HEK293 (cell line): ENCODE data around the gene STK16.

Experiments used
- BCL6B ChIP-seq: fragments of 450-650 bp; formaldehyde crosslinking; IDR thresholded peaks from 2 replicates; pipeline ENCODE4 v1.5.1; 2017; ENCODE audit warnings: missing biosample characterization, missing genetic modification characterization
- HIC1 ChIP-seq: fragments of 450-650 bp; formaldehyde crosslinking; IDR thresholded peaks from 2 replicates; pipeline ENCODE4 v1.5.1; 2016; ENCODE audit warnings: missing biosample characterization, missing genetic modification characterization
- KLF10 ChIP-seq: fragments of 450-650 bp; IDR thresholded peaks from 2 replicates; pipeline ENCODE4 v1.5.1; 2018; ENCODE audit warnings: missing biosample characterization, mild to moderate bottlenecking, missing genetic modification characterization
- KLF8 ChIP-seq: fragments of 450-650 bp; formaldehyde crosslinking; IDR thresholded peaks from 2 replicates; pipeline ENCODE4 v1.5.1; 2016; ENCODE audit warnings: missing biosample characterization, missing genetic modification characterization
- REST ChIP-seq: fragments of 450-650 bp; formaldehyde crosslinking; IDR thresholded peaks from 2 replicates; pipeline ENCODE4 v1.5.1; 2016; ENCODE audit warnings: missing biosample characterization, missing genetic modification characterization
- SP2 ChIP-seq: fragments of 450-650 bp; formaldehyde crosslinking; IDR thresholded peaks from 2 replicates; pipeline ENCODE4 v1.5.1; 2016; ENCODE audit warnings: missing biosample characterization, missing genetic modification characterization
- SP3 ChIP-seq: fragments of 450-650 bp; formaldehyde crosslinking; IDR thresholded peaks from 2 replicates; pipeline ENCODE4 v1.5.1; 2016; ENCODE audit warnings: missing biosample characterization, missing genetic modification characterization
- ZBTB10 ChIP-seq: fragments of 450-650 bp; formaldehyde crosslinking; IDR thresholded peaks from 2 replicates; pipeline ENCODE4 v1.5.1; 2016; ENCODE audit warnings: missing biosample characterization, missing genetic modification characterization
- ZBTB20 ChIP-seq: fragments of 450-650 bp; formaldehyde crosslinking; IDR thresholded peaks from 2 replicates; pipeline ENCODE4 v1.5.1; 2016; ENCODE audit warnings: missing biosample characterization, missing genetic modification characterization
- ZBTB48 ChIP-seq: fragments of 450-650 bp; formaldehyde crosslinking; IDR thresholded peaks from 2 replicates; pipeline ENCODE4 v1.5.1; 2016; ENCODE audit warnings: missing biosample characterization, missing genetic modification characterization
- ZBTB49 ChIP-seq: fragments of 450-650 bp; formaldehyde crosslinking; IDR thresholded peaks from 2 replicates; pipeline ENCODE4 v1.5.1; 2016; ENCODE audit warnings: missing biosample characterization, missing genetic modification characterization, low read depth
- ZBTB8A ChIP-seq: fragments of 450-650 bp; formaldehyde crosslinking; IDR thresholded peaks from 2 replicates; pipeline ENCODE4 v1.5.1; 2016; ENCODE audit warnings: missing biosample characterization, missing genetic modification characterization
- ZNF223 ChIP-seq: fragments of 450-650 bp; formaldehyde crosslinking; IDR thresholded peaks from 2 replicates; pipeline ENCODE4 v1.5.1; 2016; ENCODE audit warnings: missing biosample characterization, missing genetic modification characterization
- ZNF248 ChIP-seq: fragments of 450-650 bp; formaldehyde crosslinking; IDR thresholded peaks from 2 replicates; pipeline ENCODE4 v1.5.1; 2017; ENCODE audit warnings: missing biosample characterization, missing genetic modification characterization
- ZNF292 ChIP-seq: fragments of 450-650 bp; formaldehyde crosslinking; IDR thresholded peaks from 2 replicates; pipeline ENCODE4 v1.5.1; 2016; ENCODE audit warnings: low read depth, missing biosample characterization, missing genetic modification characterization, borderline replicate concordance
- ZNF366 ChIP-seq: fragments of 450-650 bp; formaldehyde crosslinking; conservative IDR thresholded peaks from 2 replicates; pipeline ENCODE4 v1.5.1; 2016; ENCODE audit warnings: missing biosample characterization, missing genetic modification characterization
- ZNF488 ChIP-seq: fragments of 450-650 bp; formaldehyde crosslinking; IDR thresholded peaks from 2 replicates; pipeline ENCODE4 v1.5.1; 2016; ENCODE audit warnings: missing biosample characterization, missing genetic modification characterization
- ZNF501 ChIP-seq: fragments of 450-650 bp; formaldehyde crosslinking; IDR thresholded peaks from 2 replicates; pipeline ENCODE4 v1.5.1; 2016; ENCODE audit warnings: missing biosample characterization, missing genetic modification characterization
- ZNF549 ChIP-seq: fragments of 450-650 bp; IDR thresholded peaks from 2 replicates; pipeline ENCODE4 v1.5.1; 2018; ENCODE audit warnings: missing biosample characterization, missing genetic modification characterization, mild to moderate bottlenecking, inconsistent platforms, moderate library complexity
- ZNF555 ChIP-seq: fragments of 450-650 bp; formaldehyde crosslinking; conservative IDR thresholded peaks from 2 replicates; pipeline ENCODE4 v1.5.1; 2017; ENCODE audit warnings: missing biosample characterization, mild to moderate bottlenecking, missing genetic modification characterization, inconsistent platforms
- ZNF561 ChIP-seq: fragments of 450-650 bp; IDR thresholded peaks from 2 replicates; pipeline ENCODE4 v1.5.1; 2018; ENCODE audit warnings: missing biosample characterization, missing genetic modification characterization, borderline replicate concordance
- ZNF843 ChIP-seq: fragments of 450-650 bp; formaldehyde crosslinking; IDR thresholded peaks from 2 replicates; pipeline ENCODE4 v1.5.1; 2016; ENCODE audit warnings: missing biosample characterization, missing genetic modification characterization
- ZSCAN5A ChIP-seq: fragments of 450-650 bp; formaldehyde crosslinking; IDR thresholded peaks from 2 replicates; pipeline ENCODE4 v1.5.1; 2016; ENCODE audit warnings: missing biosample characterization, missing genetic modification characterization

Gene STK16

GRCh38 chr2:219218732-219219701 lies 26.3 kb upstream of the STK16 start, which contains the start of gene ABCB6 (continued):
- TF ChIP-seq SP3 (tag by site-specific recombination) = peak; percentile 45
- no peak for TF ChIP-seq ZSCAN5A (tag by site-specific recombination)
- peak; percentile 62; the same call in 1 of the 2 replicates for TF ChIP-seq ZBTB20 (tag by site-specific recombination)
- TF ChIP-seq ZNF488 (tag by site-specific recombination) = no peak
- no peak for TF ChIP-seq BCL6B (tag by site-specific recombination)
- TF ChIP-seq ZNF248 (tag by site-specific recombination) = no peak
- TF ChIP-seq KLF8 (tag by site-specific recombination) = no peak; the same call in 1 of the 2 replicates
- TF ChIP-seq ZBTB49 (tag by site-specific recombination) = no peak
- 0 out of 2 replicates have a peak, but pooled peaks have one; percentile 28 for TF ChIP-seq ZNF366 (tag by site-specific recombination)
- peak; percentile 30; the same call in 1 of the 2 replicates for TF ChIP-seq HIC1
- peak; percentile 68 for TF ChIP-seq SP2 (tag by site-specific recombination)
- peak; percentile 95 for TF ChIP-seq ZNF223 (tag by site-specific recombination)
- TF ChIP-seq KLF10 (tag by site-specific recombination) = peak; percentile 66
- TF ChIP-seq ZNF501 (tag by site-specific recombination) = peak; percentile 74; the same call in 1 of the 2 replicates
- TF ChIP-seq REST (tag by site-specific recombination) = peak; percentile 10
- TF ChIP-seq ZNF292 (tag by site-specific recombination) = no peak
- TF ChIP-seq ZNF843 (tag by site-specific recombination) = 0 out of 2 replicates have a peak, but pooled peaks have one; percentile 21
- TF ChIP-seq ZNF549 (tag by site-specific recombination) = no peak
- peak; percentile 38 for TF ChIP-seq ZBTB8A (tag by site-specific recombination)
- no peak for TF ChIP-seq ZNF555
- TF ChIP-seq ZBTB10 (tag by site-specific recombination) = no peak
- TF ChIP-seq ZNF561 (tag by site-specific recombination) = 0 out of 2 replicates have a peak, but pooled peaks have one; percentile 50
- TF ChIP-seq ZBTB48 = peak; percentile 3
